Liver (tissue), 9 donors: ENCODE data around the gene POLH. TPM values are rescaled to one million over a fixed set of nuclear protein-coding genes. Genes with fewer than 3 reads are reported as not detected.
"Not testable (repeated sequence)": the region's sequence is repeated elsewhere in the genome, so short reads cannot be mapped to it uniquely, and the experiment has no call there.

Source experiments
- DNase-seq: peaks from one replicate; pipeline ENCODE4 v3.0.0-alpha.2; 2017; ENCODE audit warnings: low spot score
- H3K27ac ChIP-seq, 2 donors: one replicate each; pipeline ENCODE4 v1.7.0; 2013; ENCODE audit warnings: inconsistent platforms in 2 of 2, low read length in 2 of 2, control low read depth in 1 of 2, low read depth in 1 of 2, mild to moderate bottlenecking in 1 of 2
- H3K27me3 ChIP-seq, 4 donors: one replicate each; pipeline versions ENCODE4 v1.6.1 to v1.7.0; 2013; ENCODE audit warnings: low read length in 3 of 4, inconsistent platforms in 1 of 4, mild to moderate bottlenecking in 1 of 4, moderate library complexity in 1 of 4; ENCODE audit not compliant: control insufficient read depth in 4 of 4, insufficient read depth in 4 of 4
- H3K36me3 ChIP-seq, 4 donors: one replicate each; pipeline versions ENCODE4 v1.6.1 to v1.7.0; 2013; ENCODE audit warnings: low read length in 3 of 4, mild to moderate bottlenecking in 3 of 4, low read depth in 1 of 4, moderate library complexity in 1 of 4; ENCODE audit not compliant: control insufficient read depth in 4 of 4, insufficient read depth in 3 of 4
- H3K4me1 ChIP-seq, 4 donors: one replicate each; pipeline versions ENCODE4 v1.6.1 to v1.7.0; 2013; ENCODE audit warnings: low read length in 3 of 4, mild to moderate bottlenecking in 3 of 4, moderate library complexity in 1 of 4; ENCODE audit not compliant: control insufficient read depth in 4 of 4, insufficient read depth in 4 of 4
- H3K4me3 ChIP-seq, 3 donors: one replicate each; pipeline versions ENCODE4 v1.6.1 to v1.7.0; 2013; ENCODE audit warnings: low read length in 3 of 3, control low read depth in 1 of 3, low read depth in 1 of 3, mild to moderate bottlenecking in 1 of 3
- H3K9ac ChIP-seq, 2 donors: one replicate each; pipeline ENCODE4 v1.7.0; 2013; ENCODE audit warnings: low read length in 2 of 2, mild to moderate bottlenecking in 2 of 2, moderate library complexity in 2 of 2, control low read depth in 1 of 2, low read depth in 1 of 2
- H3K9me3 ChIP-seq, 4 donors: one replicate each; pipeline versions ENCODE4 v1.6.1 to v1.7.0; 2013; ENCODE audit warnings: low read length in 3 of 4; ENCODE audit not compliant: control insufficient read depth in 4 of 4
- EGR1 ChIP-seq, 2 donors: IDR thresholded peaks; 2 replicates each; pipeline ENCODE4 v1.6.1; 2016 to 2018; ENCODE audit warnings: antibody characterized with exemption in 2 of 2, low read depth in 2 of 2
- FOXA1 ChIP-seq: IDR thresholded peaks from 2 replicates; pipeline ENCODE4 v1.6.1; 2016; ENCODE audit warnings: antibody characterized with exemption
- FOXA2 ChIP-seq: IDR thresholded peaks from 2 replicates; pipeline ENCODE4 v1.6.1; 2016; ENCODE audit warnings: antibody characterized with exemption
- GABPA ChIP-seq, 2 donors: IDR thresholded peaks in 1 of 2; conservative IDR thresholded peaks in 1 of 2; 2 replicates each; pipeline ENCODE4 v1.6.1; 2016; ENCODE audit warnings: antibody characterized with exemption in 2 of 2, mild to moderate bottlenecking in 1 of 2, moderate library complexity in 1 of 2
- HNF4A ChIP-seq, 2 donors: conservative IDR thresholded peaks; 2 replicates each; pipeline ENCODE4 v1.6.1; 2016; ENCODE audit warnings: antibody characterized with exemption in 2 of 2, mild to moderate bottlenecking in 2 of 2
- HNF4G ChIP-seq: IDR thresholded peaks from 2 replicates; pipeline ENCODE4 v1.6.1; 2016; ENCODE audit warnings: antibody characterized with exemption
- JUND ChIP-seq, 2 donors: IDR thresholded peaks; 2 replicates each; pipeline ENCODE4 v1.6.1; 2016; ENCODE audit warnings: antibody characterized with exemption in 2 of 2
- MAX ChIP-seq: IDR thresholded peaks from 2 replicates; pipeline ENCODE4 v1.6.1; 2016; ENCODE audit warnings: antibody characterized with exemption
- NR2F2 ChIP-seq: IDR thresholded peaks from 2 replicates; pipeline ENCODE4 v1.6.1; 2016; ENCODE audit warnings: antibody characterized with exemption
- RAD21 ChIP-seq, 2 donors: IDR thresholded peaks; 2 replicates each; pipeline ENCODE4 v1.6.1; 2016; ENCODE audit warnings: antibody characterized with exemption in 2 of 2, mild to moderate bottlenecking in 2 of 2
- RXRA ChIP-seq, 2 donors: IDR thresholded peaks; 2 replicates each; pipeline ENCODE4 v1.6.1; 2017 to 2018; ENCODE audit warnings: antibody characterized with exemption in 2 of 2, mild to moderate bottlenecking in 1 of 2
- SP1 ChIP-seq: IDR thresholded peaks from 2 replicates; pipeline ENCODE4 v1.6.1; 2018; ENCODE audit warnings: antibody characterized with exemption, mild to moderate bottlenecking
- TAF1 ChIP-seq: conservative IDR thresholded peaks from 2 replicates; pipeline ENCODE4 v1.6.1; 2016; ENCODE audit warnings: antibody characterized with exemption, mild to moderate bottlenecking
- YY1 ChIP-seq: IDR thresholded peaks from 2 replicates; pipeline ENCODE4 v1.6.1; 2016; ENCODE audit warnings: antibody characterized with exemption, mild to moderate bottlenecking
- WGBS: extraction: QIAGEN DNeasy Blood & Tissue Kit; methylation state at CpG from one replicate; pipeline ENCODE4 v1.1.7; 2013; 5-methylcytosine and 5-hydroxymethylcytosine counted together
- polyA plus RNA-seq, 2 donors: library from polyadenylated mRNA; stranded (reverse) in 1 of 2; unstranded in 1 of 2; fragments of 200-250 nt in 1 of 2; fragments of >200 nt in 1 of 2; fragmentation: Nextera tagmentation in 1 of 2; extraction: Ambion mirVana in 1 of 2; gene quantifications; one replicate each; pipeline versions ENCODE4 v1.2.1 to v1.2.3, GENCODE V29; 2013 to 2015
- total RNA-seq, 2 donors: library from RNA; depleted of rRNA; stranded (reverse); fragments of >200 nt; gene quantifications; one replicate each; pipeline ENCODE4 v1.2.3, GENCODE V29; 2014
- TF ChIP-seq, protein P1 (sequence below): IDR thresholded peaks from 2 replicates; pipeline ENCODE4 v1.6.1; 2016; ENCODE audit warnings: antibody characterized with exemption
- TF ChIP-seq, protein P2 (sequence below): fragments of 150-350 bp; IDR thresholded peaks from 2 replicates; pipeline ENCODE4 v1.5.1; 2017; ENCODE audit warnings: improper control_type of control experiment, low read depth, low read length; ENCODE audit not compliant: missing input control
- TF ChIP-seq, protein P3 (sequence below): IDR thresholded peaks from 2 replicates; pipeline ENCODE4 v1.6.1; 2016; ENCODE audit warnings: antibody characterized with exemption, mild to moderate bottlenecking
- TF ChIP-seq, protein P4 (sequence below): IDR thresholded peaks from 2 replicates; pipeline ENCODE4 v1.6.1; 2016; ENCODE audit warnings: antibody characterized with exemption
- donor health status: healthy.
- donor health status: healthy.
- donor health status: healthy.
- donor health status: healthy.
- donor health status: healthy.

The POLH gene
- total and polyA plus RNA-seq, 4 donors = 1.9 to 7.5 (median 4.7) TPM

DNA sequence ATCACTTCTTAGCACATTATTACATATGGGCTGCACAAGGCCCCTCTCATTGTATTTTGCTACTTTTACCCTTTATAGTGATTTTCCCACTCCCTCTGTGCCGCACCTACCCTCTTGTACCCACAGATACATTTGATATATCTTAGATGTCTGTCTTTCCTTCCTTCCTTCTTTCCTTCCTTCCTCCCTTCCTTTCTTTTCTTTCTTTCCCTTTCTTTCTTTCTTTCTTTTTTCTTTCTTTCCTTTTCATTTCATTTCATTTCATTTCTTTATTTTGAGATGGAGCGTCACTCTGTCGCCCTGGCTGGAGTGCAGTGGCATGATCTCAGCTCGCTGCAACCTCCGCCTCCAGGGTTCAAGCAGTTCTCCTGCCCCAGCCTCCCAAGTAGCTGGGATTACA is 12.2 kb downstream of the POLH start:
- TF ChIP-seq FOXA1 (no peak), YY1 (no peak), SP1 (no peak), EGR1 (IDR thresholded peaks at IDR 0.05; ENCODE audit: low read depth in 2 of 2) (no peak), HNF4A (conservative IDR thresholded peaks at IDR 0.05) (no peak), MAX (no peak), RXRA (IDR thresholded peaks at IDR 0.05) (no peak), HNF4G (no peak), FOXA2 (no peak), NR2F2 (no peak), TAF1 (no peak), GABPA (IDR thresholded peaks at IDR 0.05 in 1 of 2, conservative IDR thresholded peaks at IDR 0.05 in 1 of 2) (no peak), JUND (IDR thresholded peaks at IDR 0.05) (no peak), RAD21 (IDR thresholded peaks at IDR 0.05) (no peak)
- TF ChIP-seq, protein P1, sequence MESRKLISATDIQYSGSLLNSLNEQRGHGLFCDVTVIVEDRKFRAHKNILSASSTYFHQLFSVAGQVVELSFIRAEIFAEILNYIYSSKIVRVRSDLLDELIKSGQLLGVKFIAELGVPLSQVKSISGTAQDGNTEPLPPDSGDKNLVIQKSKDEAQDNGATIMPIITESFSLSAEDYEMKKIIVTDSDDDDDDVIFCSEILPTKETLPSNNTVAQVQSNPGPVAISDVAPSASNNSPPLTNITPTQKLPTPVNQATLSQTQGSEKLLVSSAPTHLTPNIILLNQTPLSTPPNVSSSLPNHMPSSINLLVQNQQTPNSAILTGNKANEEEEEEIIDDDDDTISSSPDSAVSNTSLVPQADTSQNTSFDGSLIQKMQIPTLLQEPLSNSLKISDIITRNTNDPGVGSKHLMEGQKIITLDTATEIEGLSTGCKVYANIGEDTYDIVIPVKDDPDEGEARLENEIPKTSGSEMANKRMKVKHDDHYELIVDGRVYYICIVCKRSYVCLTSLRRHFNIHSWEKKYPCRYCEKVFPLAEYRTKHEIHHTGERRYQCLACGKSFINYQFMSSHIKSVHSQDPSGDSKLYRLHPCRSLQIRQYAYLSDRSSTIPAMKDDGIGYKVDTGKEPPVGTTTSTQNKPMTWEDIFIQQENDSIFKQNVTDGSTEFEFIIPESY = no peak
- TF ChIP-seq, protein P2, sequence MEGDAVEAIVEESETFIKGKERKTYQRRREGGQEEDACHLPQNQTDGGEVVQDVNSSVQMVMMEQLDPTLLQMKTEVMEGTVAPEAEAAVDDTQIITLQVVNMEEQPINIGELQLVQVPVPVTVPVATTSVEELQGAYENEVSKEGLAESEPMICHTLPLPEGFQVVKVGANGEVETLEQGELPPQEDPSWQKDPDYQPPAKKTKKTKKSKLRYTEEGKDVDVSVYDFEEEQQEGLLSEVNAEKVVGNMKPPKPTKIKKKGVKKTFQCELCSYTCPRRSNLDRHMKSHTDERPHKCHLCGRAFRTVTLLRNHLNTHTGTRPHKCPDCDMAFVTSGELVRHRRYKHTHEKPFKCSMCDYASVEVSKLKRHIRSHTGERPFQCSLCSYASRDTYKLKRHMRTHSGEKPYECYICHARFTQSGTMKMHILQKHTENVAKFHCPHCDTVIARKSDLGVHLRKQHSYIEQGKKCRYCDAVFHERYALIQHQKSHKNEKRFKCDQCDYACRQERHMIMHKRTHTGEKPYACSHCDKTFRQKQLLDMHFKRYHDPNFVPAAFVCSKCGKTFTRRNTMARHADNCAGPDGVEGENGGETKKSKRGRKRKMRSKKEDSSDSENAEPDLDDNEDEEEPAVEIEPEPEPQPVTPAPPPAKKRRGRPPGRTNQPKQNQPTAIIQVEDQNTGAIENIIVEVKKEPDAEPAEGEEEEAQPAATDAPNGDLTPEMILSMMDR = no peak
- TF ChIP-seq, protein P3, sequence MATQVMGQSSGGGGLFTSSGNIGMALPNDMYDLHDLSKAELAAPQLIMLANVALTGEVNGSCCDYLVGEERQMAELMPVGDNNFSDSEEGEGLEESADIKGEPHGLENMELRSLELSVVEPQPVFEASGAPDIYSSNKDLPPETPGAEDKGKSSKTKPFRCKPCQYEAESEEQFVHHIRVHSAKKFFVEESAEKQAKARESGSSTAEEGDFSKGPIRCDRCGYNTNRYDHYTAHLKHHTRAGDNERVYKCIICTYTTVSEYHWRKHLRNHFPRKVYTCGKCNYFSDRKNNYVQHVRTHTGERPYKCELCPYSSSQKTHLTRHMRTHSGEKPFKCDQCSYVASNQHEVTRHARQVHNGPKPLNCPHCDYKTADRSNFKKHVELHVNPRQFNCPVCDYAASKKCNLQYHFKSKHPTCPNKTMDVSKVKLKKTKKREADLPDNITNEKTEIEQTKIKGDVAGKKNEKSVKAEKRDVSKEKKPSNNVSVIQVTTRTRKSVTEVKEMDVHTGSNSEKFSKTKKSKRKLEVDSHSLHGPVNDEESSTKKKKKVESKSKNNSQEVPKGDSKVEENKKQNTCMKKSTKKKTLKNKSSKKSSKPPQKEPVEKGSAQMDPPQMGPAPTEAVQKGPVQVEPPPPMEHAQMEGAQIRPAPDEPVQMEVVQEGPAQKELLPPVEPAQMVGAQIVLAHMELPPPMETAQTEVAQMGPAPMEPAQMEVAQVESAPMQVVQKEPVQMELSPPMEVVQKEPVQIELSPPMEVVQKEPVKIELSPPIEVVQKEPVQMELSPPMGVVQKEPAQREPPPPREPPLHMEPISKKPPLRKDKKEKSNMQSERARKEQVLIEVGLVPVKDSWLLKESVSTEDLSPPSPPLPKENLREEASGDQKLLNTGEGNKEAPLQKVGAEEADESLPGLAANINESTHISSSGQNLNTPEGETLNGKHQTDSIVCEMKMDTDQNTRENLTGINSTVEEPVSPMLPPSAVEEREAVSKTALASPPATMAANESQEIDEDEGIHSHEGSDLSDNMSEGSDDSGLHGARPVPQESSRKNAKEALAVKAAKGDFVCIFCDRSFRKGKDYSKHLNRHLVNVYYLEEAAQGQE = no peak
- TF ChIP-seq, protein P4, sequence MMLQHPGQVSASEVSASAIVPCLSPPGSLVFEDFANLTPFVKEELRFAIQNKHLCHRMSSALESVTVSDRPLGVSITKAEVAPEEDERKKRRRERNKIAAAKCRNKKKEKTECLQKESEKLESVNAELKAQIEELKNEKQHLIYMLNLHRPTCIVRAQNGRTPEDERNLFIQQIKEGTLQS = no peak
- 99% methylated on average over 5 of the region's 5 CpGs for WGBS
- no peak overlapping the region for H3K27ac ChIP-seq
- no peaks in the 10 kb centered on the region for H3K9me3 ChIP-seq
- no peak overlapping the region for H3K9ac ChIP-seq
- peaks cover 10 to 37% (median 19%) of the 10 kb centered on the region in 4 donors for H3K36me3 ChIP-seq
- no peaks in the 10 kb centered on the region for H3K27me3 ChIP-seq
- no peak overlapping the region for H3K4me3 ChIP-seq
- DNase-seq = no peak
- H3K4me1 ChIP-seq = no peaks in the 10 kb centered on the region

GRCh38 chr6:43589564-43589963 is 13.6 kb downstream of the POLH start:
- H3K27ac ChIP-seq, H3K4me3 ChIP-seq, H3K9ac ChIP-seq, H3K4me1 ChIP-seq, H3K9me3 ChIP-seq, H3K27me3 ChIP-seq, DNase-seq: not testable (repeated sequence)
- 96% methylated on average over 1 of the region's 1 CpG for WGBS
- peaks cover 7 to 26% (median 10%) of the 10 kb centered on the region in 4 donors for H3K36me3 ChIP-seq
